GM12878 (cell line): ENCODE data around the gene TUNAR. TPM values are rescaled to one million over a fixed set of nuclear protein-coding genes. Genes with fewer than 3 reads are reported as not detected.

Experiments
- ATAC-seq: fragments of 200-7000 bp; cut with Tn5 transposase; 3 replicates; pipeline ENCODE4 v1.9.1; 2020; ENCODE audit warnings: mild to moderate bottlenecking, moderate library complexity
- BruUV-seq: library from RNA; stranded (reverse); fragments of 400-500 nt; replicated peaks from 2 replicates; lab custom pipeline; 2021; lab: Mats Ljungman, UMichigan
- CTCF ChIA-PET: fragments of 300-600 bp; sonication (Branson Sonifier 250); formaldehyde crosslinking; extraction: SDS; loops from one replicate; lab custom pipeline; 2021; ENCODE audit warnings: inconsistent platforms; lab: Yijun Ruan, JAX
- POLR2A ChIA-PET: fragments of 350-600 bp; formaldehyde crosslinking; extraction: SDS; loops from one replicate; lab custom pipeline; 2021; ENCODE audit warnings: inconsistent platforms; lab: Charles Lee
- RAD21 ChIA-PET: fragments of 300-600 bp; sonication (Branson Sonifier 250); formaldehyde crosslinking; loops from one replicate; lab custom pipeline; 2023; ENCODE audit warnings: antibody characterized with exemption; ENCODE audit not compliant: unreplicated experiment; lab: Charles Lee
- SMC1A ChIA-PET: fragments of 300-600 bp; sonication (Branson Sonifier 250); formaldehyde crosslinking; loops from one replicate; lab custom pipeline; 2023; ENCODE audit not compliant: unreplicated experiment, uncharacterized antibody; lab: Charles Lee
- DNase-seq: peaks from one replicate; pipeline ENCODE4 v3.0.0-alpha.2; 2011; ENCODE audit warnings: low read depth, low spot score
- FAIRE-seq: peaks from 3 replicates; lab custom pipeline; 2011; peaks lifted over from hg19 to GRCh38; lab: Jason Lieb, UNC
- H2AFZ ChIP-seq: 2 replicates; pipeline ENCODE4 v1.6.0; 2011; ENCODE audit warnings: low read depth, low read length, control low read depth; ENCODE audit not compliant: control insufficient read depth
- H3K27ac ChIP-seq: 2 replicates; pipeline ENCODE4 v1.5.1; 2011; ENCODE audit warnings: control low read depth; ENCODE audit not compliant: control insufficient read depth, insufficient read depth
- H3K27me3 ChIP-seq, 2 experiments: replicated peaks in 1 of 2; 2 replicates each; pipeline versions ENCODE4 v1.6.0 to v1.6.1; 2011; ENCODE audit warnings: low read length in 1 of 2; ENCODE audit not compliant: control insufficient read depth in 2 of 2, insufficient read depth in 2 of 2
- H3K36me3 ChIP-seq, 2 experiments: 2 replicates each; pipeline ENCODE4 v1.5.1; 2011; ENCODE audit warnings: low read length in 1 of 2; ENCODE audit not compliant: control insufficient read depth in 2 of 2, insufficient read depth in 2 of 2
- H3K4me1 ChIP-seq: 2 replicates; pipeline ENCODE4 v1.6.1; 2011; ENCODE audit warnings: mild to moderate bottlenecking, low read length, moderate library complexity, mixed read lengths; ENCODE audit not compliant: control insufficient read depth, insufficient read depth
- H3K4me2 ChIP-seq: 2 replicates; pipeline ENCODE4 v1.6.0; 2011; ENCODE audit warnings: control low read depth; ENCODE audit not compliant: control insufficient read depth, insufficient read depth
- H3K4me3 ChIP-seq: fragments of 200-600 bp; sonication (generic); 2 replicates; pipeline ENCODE4 v1.5.1; 2016
- H3K79me2 ChIP-seq: 2 replicates; pipeline ENCODE4 v1.6.0; 2011; ENCODE audit warnings: low read length; ENCODE audit not compliant: control insufficient read depth, insufficient read depth
- H3K9ac ChIP-seq: 2 replicates; pipeline ENCODE4 v1.8.0; 2011; ENCODE audit warnings: low read length, control low read depth, mixed read lengths; ENCODE audit not compliant: control insufficient read depth, insufficient read depth
- H3K9me3 ChIP-seq: replicated peaks from 3 replicates; pipeline ENCODE4 v1.5.1; 2011; ENCODE audit warnings: mild to moderate bottlenecking, low read length; ENCODE audit not compliant: control insufficient read depth, insufficient read depth
- H4K20me1 ChIP-seq: 2 replicates; pipeline ENCODE4 v1.6.0; 2011; ENCODE audit not compliant: control insufficient read depth, insufficient read depth
- CBX3 ChIP-seq: fragments of 200-600 bp; sonication (generic); IDR thresholded peaks from 2 replicates; pipeline ENCODE4 v1.6.1; 2016; ENCODE audit warnings: low read depth, borderline replicate concordance
- CREM ChIP-seq: IDR thresholded peaks from 2 replicates; pipeline ENCODE4 v1.6.1; 2014; ENCODE audit warnings: antibody characterized with exemption, low read depth
- EED ChIP-seq: sonication (generic); IDR thresholded peaks from 2 replicates; pipeline ENCODE4 v1.6.1; 2016; ENCODE audit warnings: antibody characterized with exemption, low read depth
- IKZF2 ChIP-seq, 2 experiments: fragments of 450-650 bp; IDR thresholded peaks; 2 replicates each; pipeline ENCODE4 v1.6.1; 2017; ENCODE audit warnings: mild to moderate bottlenecking in 2 of 2, moderate library complexity in 2 of 2
- PRDM15 ChIP-seq: fragments of 450-650 bp; formaldehyde crosslinking; IDR thresholded peaks from 2 replicates; pipeline ENCODE4 v1.4.0; 2020; ENCODE audit warnings: mild to moderate bottlenecking, moderate library complexity
- RELB ChIP-seq: fragments of 450-650 bp; IDR thresholded peaks from 2 replicates; pipeline ENCODE4 v1.6.1; 2017; ENCODE audit warnings: low read depth, mild to moderate bottlenecking, moderate library complexity
- SMARCA5 ChIP-seq: fragments of 450-650 bp; IDR thresholded peaks from 2 replicates; pipeline ENCODE4 v1.6.1; 2017; ENCODE audit warnings: mild to moderate bottlenecking
- SUZ12 ChIP-seq: fragments of 200-600 bp; sonication (generic); IDR thresholded peaks from one replicate; pipeline ENCODE4 v1.6.1; 2018; ENCODE audit warnings: antibody characterized with exemption, mild to moderate bottlenecking; ENCODE audit not compliant: unreplicated experiment
- TAF1 ChIP-seq: IDR thresholded peaks from 2 replicates; pipeline ENCODE4 v1.6.1; 2011; ENCODE audit warnings: mild to moderate bottlenecking, low read depth, low read length, borderline replicate concordance
- ZNF217 ChIP-seq: fragments of 450-650 bp; IDR thresholded peaks from 2 replicates; pipeline ENCODE4 v1.6.1; 2017; ENCODE audit warnings: antibody characterized with exemption, mild to moderate bottlenecking
- WGBS: methylation state at CpG from one replicate; pipeline ENCODE4 v1.1.6; 2016; ENCODE audit warnings: low lambda C conversion rate; ENCODE audit not compliant: insufficient replicate concordance, insufficient coverage; ENCODE audit errors: missing lambda C conversion rate; 5-methylcytosine and 5-hydroxymethylcytosine counted together
- in situ Hi-C: fragments of 300-500 bp; cut with MboI; formaldehyde crosslinking; loops from 9 replicates; pipeline ENCODE4 v1.14.3; 2018; ENCODE audit warnings: mixed read lengths
- intact Hi-C: fragments of 100-400 bp; cut with micrococcal nuclease; formaldehyde crosslinking; loops from one replicate; pipeline ENCODE4 v1.14.2; 2022; ENCODE audit not compliant: unreplicated experiment
- polyA plus RNA-seq, 11 experiments: library from polyadenylated mRNA; depleted of rRNA in 4 of 11; unstranded in 6 of 11; stranded (reverse) in 5 of 11; fragments of >200 nt; fragmentation: Nextera tagmentation in 4 of 11; fragmentation: Illumina TruSeq in 1 of 11; extraction: Ambion mirVana in 4 of 11; extraction: Trizol in 1 of 11; gene quantifications; 1 replicate in 1 of 11; 2 replicates in 10 of 11; pipeline versions ENCODE4 v1.2.1 to v1.2.3, GENCODE V29; 2011 to 2016; ENCODE audit warnings: inconsistent platforms in 2 of 11, missing spikeins in 2 of 11, low read depth in 1 of 11
- total RNA-seq, 4 experiments: library from RNA; depleted of rRNA in 3 of 4; stranded (reverse); fragments of >200 nt in 3 of 4; fragmentation: Illumina TruSeq in 1 of 4; extraction: Trizol in 1 of 4; gene quantifications; 2 replicates each; pipeline versions ENCODE4 v1.2.1 to v1.2.3, GENCODE V29; 2013 to 2021
- TF ChIP-seq, protein P1 (sequence below): fragments of 150-350 bp; IDR thresholded peaks from 2 replicates; pipeline ENCODE4 v1.6.1; 2014; ENCODE audit warnings: mild to moderate bottlenecking, low read depth, low read length
- TF ChIP-seq, protein P2 (sequence below): IDR thresholded peaks from 2 replicates; pipeline ENCODE4 v1.6.1; 2011; ENCODE audit warnings: borderline replicate concordance, low read depth, mild to moderate bottlenecking, moderate library complexity, low read length; ENCODE audit not compliant: insufficient read depth, poor library complexity, severe bottlenecking
- TF ChIP-seq, protein P3 (sequence below): fragments of 450-650 bp; IDR thresholded peaks from 2 replicates; pipeline ENCODE4 v1.6.1; 2017; ENCODE audit warnings: antibody characterized with exemption, mild to moderate bottlenecking, moderate library complexity

Gene TUNAR
- total and polyA plus RNA-seq, 10 of the 15 experiments (the other 5 are each of a cell fraction or from before 2014, with no cell fraction given) = 0.02 TPM; not detected in 9

GRCh38 chr14:95941897-95942296 is 65.3 kb downstream of the TUNAR start:
- no peak for ATAC-seq
- in situ Hi-C loops = no loop called here
- SMC1A ChIA-PET = no interaction called here
- H3K27me3 ChIP-seq = no peaks in the 10 kb centered on the region
- H3K9ac ChIP-seq = no peak overlapping the region
- no peak overlapping the region for H3K27ac ChIP-seq
- no peaks in the 10 kb centered on the region; the same call in 2 of the 3 replicates for H3K9me3 ChIP-seq
- no peaks in the 10 kb centered on the region for H3K36me3 ChIP-seq
- no peaks in the 10 kb centered on the region for H3K79me2 ChIP-seq
- 0% methylated on average over 2 of the region's 2 CpGs for WGBS
- H4K20me1 ChIP-seq = no peaks in the 10 kb centered on the region
- no peak overlapping the region for H3K4me2 ChIP-seq
- intact Hi-C loops = no loop called here
- BruUV-seq = no TSS peak
- H3K4me3 ChIP-seq = no peak overlapping the region
- DNase-seq = no peak
- no peaks in the 10 kb centered on the region for H3K4me1 ChIP-seq
- RAD21 ChIA-PET = no interaction called here
- CTCF ChIA-PET = no interaction called here
- no peak overlapping the region for H2AFZ ChIP-seq
- POLR2A ChIA-PET = no interaction called here
- no peak for FAIRE-seq
- TF ChIP-seq, protein P1, sequence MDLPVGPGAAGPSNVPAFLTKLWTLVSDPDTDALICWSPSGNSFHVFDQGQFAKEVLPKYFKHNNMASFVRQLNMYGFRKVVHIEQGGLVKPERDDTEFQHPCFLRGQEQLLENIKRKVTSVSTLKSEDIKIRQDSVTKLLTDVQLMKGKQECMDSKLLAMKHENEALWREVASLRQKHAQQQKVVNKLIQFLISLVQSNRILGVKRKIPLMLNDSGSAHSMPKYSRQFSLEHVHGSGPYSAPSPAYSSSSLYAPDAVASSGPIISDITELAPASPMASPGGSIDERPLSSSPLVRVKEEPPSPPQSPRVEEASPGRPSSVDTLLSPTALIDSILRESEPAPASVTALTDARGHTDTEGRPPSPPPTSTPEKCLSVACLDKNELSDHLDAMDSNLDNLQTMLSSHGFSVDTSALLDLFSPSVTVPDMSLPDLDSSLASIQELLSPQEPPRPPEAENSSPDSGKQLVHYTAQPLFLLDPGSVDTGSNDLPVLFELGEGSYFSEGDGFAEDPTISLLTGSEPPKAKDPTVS = no peak
- no peak for TF ChIP-seq CREM
- no peak for TF ChIP-seq TAF1
- TF ChIP-seq, protein P2, sequence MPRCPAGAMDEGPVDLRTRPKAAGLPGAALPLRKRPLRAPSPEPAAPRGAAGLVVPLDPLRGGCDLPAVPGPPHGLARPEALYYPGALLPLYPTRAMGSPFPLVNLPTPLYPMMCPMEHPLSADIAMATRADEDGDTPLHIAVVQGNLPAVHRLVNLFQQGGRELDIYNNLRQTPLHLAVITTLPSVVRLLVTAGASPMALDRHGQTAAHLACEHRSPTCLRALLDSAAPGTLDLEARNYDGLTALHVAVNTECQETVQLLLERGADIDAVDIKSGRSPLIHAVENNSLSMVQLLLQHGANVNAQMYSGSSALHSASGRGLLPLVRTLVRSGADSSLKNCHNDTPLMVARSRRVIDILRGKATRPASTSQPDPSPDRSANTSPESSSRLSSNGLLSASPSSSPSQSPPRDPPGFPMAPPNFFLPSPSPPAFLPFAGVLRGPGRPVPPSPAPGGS = no peak
- no peak for TF ChIP-seq RELB
- no peak for TF ChIP-seq EED
- TF ChIP-seq CBX3 = no peak
- TF ChIP-seq SUZ12 = no peak
- no peak for TF ChIP-seq PRDM15 (CRISPR knock-in tag)
- no peak for TF ChIP-seq IKZF2 (IDR thresholded peaks at IDR 0.05)
- TF ChIP-seq ZNF217 = no peak
- TF ChIP-seq SMARCA5 = no peak
- TF ChIP-seq, protein P3, sequence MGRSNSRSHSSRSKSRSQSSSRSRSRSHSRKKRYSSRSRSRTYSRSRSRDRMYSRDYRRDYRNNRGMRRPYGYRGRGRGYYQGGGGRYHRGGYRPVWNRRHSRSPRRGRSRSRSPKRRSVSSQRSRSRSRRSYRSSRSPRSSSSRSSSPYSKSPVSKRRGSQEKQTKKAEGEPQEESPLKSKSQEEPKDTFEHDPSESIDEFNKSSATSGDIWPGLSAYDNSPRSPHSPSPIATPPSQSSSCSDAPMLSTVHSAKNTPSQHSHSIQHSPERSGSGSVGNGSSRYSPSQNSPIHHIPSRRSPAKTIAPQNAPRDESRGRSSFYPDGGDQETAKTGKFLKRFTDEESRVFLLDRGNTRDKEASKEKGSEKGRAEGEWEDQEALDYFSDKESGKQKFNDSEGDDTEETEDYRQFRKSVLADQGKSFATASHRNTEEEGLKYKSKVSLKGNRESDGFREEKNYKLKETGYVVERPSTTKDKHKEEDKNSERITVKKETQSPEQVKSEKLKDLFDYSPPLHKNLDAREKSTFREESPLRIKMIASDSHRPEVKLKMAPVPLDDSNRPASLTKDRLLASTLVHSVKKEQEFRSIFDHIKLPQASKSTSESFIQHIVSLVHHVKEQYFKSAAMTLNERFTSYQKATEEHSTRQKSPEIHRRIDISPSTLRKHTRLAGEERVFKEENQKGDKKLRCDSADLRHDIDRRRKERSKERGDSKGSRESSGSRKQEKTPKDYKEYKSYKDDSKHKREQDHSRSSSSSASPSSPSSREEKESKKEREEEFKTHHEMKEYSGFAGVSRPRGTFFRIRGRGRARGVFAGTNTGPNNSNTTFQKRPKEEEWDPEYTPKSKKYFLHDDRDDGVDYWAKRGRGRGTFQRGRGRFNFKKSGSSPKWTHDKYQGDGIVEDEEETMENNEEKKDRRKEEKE = no peak
